Adipocyte (in vitro differentiated cells): ENCODE results near the gene RPL7L1.
"Not testable (repeated sequence)": the region's sequence is repeated elsewhere in the genome, so short reads cannot be mapped to it uniquely, and the experiment has no call there.

Experiments
- DNase-seq: peaks from one replicate; pipeline ENCODE4 v3.0.0-alpha.2; 2015; ENCODE audit warnings: low read depth
- H3K27me3 ChIP-seq: replicated peaks from 2 replicates; pipeline ENCODE4 v1.7.0; 2013; ENCODE audit warnings: mild to moderate bottlenecking, low read length, moderate library complexity; ENCODE audit not compliant: control insufficient read depth, insufficient read depth
- H3K36me3 ChIP-seq: 2 replicates; pipeline ENCODE4 v1.7.0; 2013; ENCODE audit warnings: low read length, mild to moderate bottlenecking, moderate library complexity; ENCODE audit not compliant: control insufficient read depth, insufficient read depth, severe bottlenecking
- H3K4me1 ChIP-seq: 2 replicates; pipeline ENCODE4 v1.7.0; 2013; ENCODE audit warnings: mild to moderate bottlenecking, low read length, moderate library complexity; ENCODE audit not compliant: control insufficient read depth, insufficient read depth
- H3K4me3 ChIP-seq: 2 replicates; pipeline ENCODE4 v1.7.0; 2013; ENCODE audit warnings: mild to moderate bottlenecking, low read length, moderate library complexity
- H3K9ac ChIP-seq: 2 replicates; pipeline ENCODE4 v1.7.0; 2013; ENCODE audit warnings: mild to moderate bottlenecking, low read length, moderate library complexity
- H3K9me3 ChIP-seq: 2 replicates; pipeline ENCODE4 v1.7.0; 2013; ENCODE audit warnings: mild to moderate bottlenecking, low read length, moderate library complexity; ENCODE audit not compliant: control insufficient read depth

The RPL7L1 gene

GRCh38 chr6:42894041-42894828, 14.8 kb downstream of the RPL7L1 start:
- H3K36me3 ChIP-seq, H3K4me3 ChIP-seq, H3K9ac ChIP-seq, H3K27me3 ChIP-seq, DNase-seq, H3K9me3 ChIP-seq: not testable (repeated sequence)
- H3K4me1 ChIP-seq, result peaks cover 11% of the 10 kb centered on the region

- Histone ChIP-seq H3K4me1 (peaks cover 4% of the 10 kb centered on the region), H3K4me3 (no peak overlapping the region), H3K9me3 (no peaks in the 10 kb centered on the region), H3K36me3 (no peaks in the 10 kb centered on the region), H3K27me3 (no peaks in the 10 kb centered on the region), H3K9ac (no peak overlapping the region)
- DNase-seq, result no peak
These were observed 16.8 kb downstream of the RPL7L1 start for GRCh38 chr6:42896178-42896719.

GRCh38 chr6:42898891-42899361, 19.5 kb downstream of the RPL7L1 start:
- no peak overlapping the region for H3K9ac ChIP-seq
- H3K9me3 ChIP-seq, result no peaks in the 10 kb centered on the region
- H3K27me3 ChIP-seq, result no peaks in the 10 kb centered on the region
- H3K36me3 ChIP-seq, result no peaks in the 10 kb centered on the region
- H3K4me1 ChIP-seq, result peaks cover 2% of the 10 kb centered on the region
- H3K4me3 ChIP-seq, result no peak overlapping the region
- DNase-seq, result peak; percentile 87

- Histone ChIP-seq H3K9me3 (no peaks in the 10 kb centered on the region), H3K4me3 (no peak overlapping the region), H3K4me1 (peaks cover 3% of the 10 kb centered on the region), H3K9ac (no peak overlapping the region), H3K27me3 (no peaks in the 10 kb centered on the region), H3K36me3 (no peaks in the 10 kb centered on the region)
- DNase-seq, result no peak
These were observed 20.5 kb downstream of the RPL7L1 start for GRCh38 chr6:42899871-42900270.

- Histone ChIP-seq H3K9ac (peak overlapping the region; percentile 27), H3K27me3 (no peaks in the 10 kb centered on the region), H3K9me3 (no peaks in the 10 kb centered on the region), H3K4me1 (peaks cover 15% of the 10 kb centered on the region), H3K4me3 (no peak overlapping the region), H3K36me3 (no peaks in the 10 kb centered on the region)
- peak; percentile 95 for DNase-seq
These were observed 22.1 kb downstream of the RPL7L1 start for GRCh38 chr6:42901538-42901957.

GRCh38 chr6:42902429-42903263, 23.2 kb downstream of the RPL7L1 start:
- not testable (repeated sequence) for DNase-seq, H3K27me3 ChIP-seq, H3K36me3 ChIP-seq, H3K9me3 ChIP-seq, H3K9ac ChIP-seq, H3K4me3 ChIP-seq
- H3K4me1 ChIP-seq, result peaks cover 15% of the 10 kb centered on the region

- Histone ChIP-seq H3K9ac (no peak overlapping the region), H3K36me3 (no peaks in the 10 kb centered on the region), H3K4me3 (no peak overlapping the region), H3K9me3 (no peaks in the 10 kb centered on the region), H3K27me3 (no peaks in the 10 kb centered on the region), H3K4me1 (peaks cover 13% of the 10 kb centered on the region)
- no peak for DNase-seq
These were observed 25.1 kb downstream of the RPL7L1 start for GRCh38 chr6:42904467-42904866.

GRCh38 chr6:42907336-42907735, 27.9 kb downstream of the RPL7L1 start:
- no peaks in the 10 kb centered on the region for H3K36me3 ChIP-seq
- no peak for DNase-seq
- H3K9ac ChIP-seq, result no peak overlapping the region
- H3K9me3 ChIP-seq, result no peaks in the 10 kb centered on the region
- H3K4me1 ChIP-seq, result peaks cover 13% of the 10 kb centered on the region
- H3K4me3 ChIP-seq, result no peak overlapping the region
- H3K27me3 ChIP-seq, result no peaks in the 10 kb centered on the region

- no peaks in the 10 kb centered on the region for H3K36me3 ChIP-seq
- no peak for DNase-seq
- H3K9me3 ChIP-seq, result no peaks in the 10 kb centered on the region
- no peaks in the 10 kb centered on the region for H3K27me3 ChIP-seq
- no peak overlapping the region for H3K4me3 ChIP-seq
- H3K9ac ChIP-seq, result no peak overlapping the region
- peaks cover 12% of the 10 kb centered on the region for H3K4me1 ChIP-seq
These were observed 30.4 kb downstream of the RPL7L1 start for GRCh38 chr6:42909835-42910234.

- Histone ChIP-seq H3K36me3 (no peaks in the 10 kb centered on the region), H3K4me3 (no peak overlapping the region), H3K27me3 (no peaks in the 10 kb centered on the region), H3K9ac (no peak overlapping the region), H3K9me3 (no peaks in the 10 kb centered on the region), H3K4me1 (no peaks in the 10 kb centered on the region)
- DNase-seq, result no peak
These were observed 32.0 kb downstream of the RPL7L1 start for GRCh38 chr6:42911171-42912021.
